ENCODE results near the gene CLCN2.
"Not testable (repeated sequence)": the region's sequence is repeated elsewhere in the genome, so short reads cannot be mapped to it uniquely, and the experiment has no call there.

CLCN2 gene

GRCh38 chr3:184341925-184342324 is 19.5 kb downstream of the CLCN2 start:
- no peak for TF ChIP-seq CTCF (conservative IDR thresholded peaks at IDR 0.05; ENCODE audit: low read depth, low read length)
- DNase-seq (ENCODE audit: low read depth) = no peak
- H3K4me3 ChIP-seq (ENCODE audit: low read length) = no peak overlapping the region

- DNase-seq (ENCODE audit: low read depth); H3K4me3 ChIP-seq (ENCODE audit: low read length): not testable (repeated sequence)
These were observed 21.8 kb downstream of the CLCN2 start for GRCh38 chr3:184339451-184340135.

- peak overlapping the region; percentile 42 for H3K4me3 ChIP-seq (ENCODE audit: low read length)
- no peak for TF ChIP-seq CTCF (conservative IDR thresholded peaks at IDR 0.05; ENCODE audit: low read depth, low read length)
- DNase-seq (ENCODE audit: low read depth) = no peak
These were observed 22.4 kb downstream of the CLCN2 start for GRCh38 chr3:184339001-184339400.

- peak overlapping the region; percentile 42 for H3K4me3 ChIP-seq (ENCODE audit: low read length)
- peak; percentile 17 for TF ChIP-seq CTCF (conservative IDR thresholded peaks at IDR 0.05; ENCODE audit: low read depth, low read length)
- DNase-seq (ENCODE audit: low read depth) = peak; percentile 72
These were observed 22.9 kb downstream of the CLCN2 start for GRCh38 chr3:184338511-184338945.

- no peak overlapping the region for H3K4me3 ChIP-seq (ENCODE audit: low read length)
- TF ChIP-seq CTCF (conservative IDR thresholded peaks at IDR 0.05; ENCODE audit: low read depth, low read length) = no peak
- no peak for DNase-seq (ENCODE audit: low read depth)
These were observed 23.4 kb downstream of the CLCN2 start for GRCh38 chr3:184337981-184338380.

- no peak for TF ChIP-seq CTCF (conservative IDR thresholded peaks at IDR 0.05; ENCODE audit: low read depth, low read length)
- no peak for DNase-seq (ENCODE audit: low read depth)
- peak within 1 kb of the TSS; percentile 64 for H3K4me3 ChIP-seq (ENCODE audit: low read length)
These were observed 24.0 kb downstream of the CLCN2 start, which contains the start of gene FAM131A for GRCh38 chr3:184337399-184337714. Gene FAM131A (plus strand): TSS chr3:184337600. CDS start chr3:184337631, 31 bp downstream.

- no peak for DNase-seq (ENCODE audit: low read depth)
- peak overlapping the region; percentile 64 for H3K4me3 ChIP-seq (ENCODE audit: low read length)
- TF ChIP-seq CTCF (conservative IDR thresholded peaks at IDR 0.05; ENCODE audit: low read depth, low read length) = no peak
These were observed 24.6 kb downstream of the CLCN2 start for GRCh38 chr3:184336547-184337398.
